Cardiac muscle cell (in vitro differentiated cells and primary cell): ENCODE data around the gene RMND5A. TPM values are rescaled to one million over a fixed set of nuclear protein-coding genes. Genes with fewer than 3 reads are reported as not detected.

Experiments used
- DNase-seq, 2 donors: peaks; one replicate each; pipeline versions ENCODE4 v3.0.0 to v3.0.0-alpha.2; 2010 to 2017; ENCODE audit warnings: low read depth in 1 of 2, low spot score in 1 of 2
- H3K27ac ChIP-seq: fragments of 200-600 bp; sonication (generic); 2 replicates; pipeline ENCODE4 v1.5.1; 2016
- H3K27me3 ChIP-seq: fragments of 200-600 bp; sonication (generic); 2 replicates; pipeline ENCODE4 v1.6.0; 2016; ENCODE audit warnings: control low read depth
- H3K36me3 ChIP-seq: fragments of 200-600 bp; sonication (generic); 2 replicates; pipeline ENCODE4 v1.5.1; 2016; ENCODE audit warnings: control low read depth
- H3K4me1 ChIP-seq: fragments of 200-600 bp; sonication (generic); 2 replicates; pipeline ENCODE4 v1.8.1; 2017; ENCODE audit warnings: low read depth, mild to moderate bottlenecking, mixed run types
- H3K4me3 ChIP-seq: fragments of 200-600 bp; sonication (generic); 2 replicates; pipeline ENCODE4 v1.5.1; 2016; ENCODE audit warnings: mild to moderate bottlenecking
- H3K9me3 ChIP-seq: fragments of 200-600 bp; sonication (generic); 2 replicates; pipeline ENCODE4 v1.5.1; 2017; ENCODE audit warnings: low read depth, mild to moderate bottlenecking, control low read depth
- CTCF ChIP-seq: IDR thresholded peaks from 2 replicates; pipeline ENCODE4 v1.5.1; 2012; ENCODE audit warnings: low read depth, mild to moderate bottlenecking, low read length
- polyA plus RNA-seq: library from polyadenylated mRNA; unstranded; fragments of >200 nt; fragmentation: Nextera tagmentation; extraction: Ambion mirVana; gene quantifications from 2 replicates; pipeline ENCODE4 v1.2.1, GENCODE V29; 2016
- total RNA-seq: library from RNA; depleted of rRNA; stranded (reverse); fragments of >200 nt; gene quantifications from 2 replicates; pipeline ENCODE4 v1.2.3, GENCODE V29; 2016

The RMND5A gene
- total and polyA plus RNA-seq, 2 experiments from 2014 or later, result 30.8 to 63.4 TPM

- Histone ChIP-seq H3K27me3 (peaks cover 93% of the 10 kb centered on the region), H3K9me3 (no peaks in the 10 kb centered on the region), H3K36me3 (no peaks in the 10 kb centered on the region), H3K4me3 (peak within 1 kb of the TSS; percentile 17), H3K27ac (no peak within 1 kb of the TSS), H3K4me1 (no peaks in the 10 kb centered on the region)
- no peak for TF ChIP-seq CTCF
- DNase-seq, result peak in 1 of 2 donors; percentile 47
Observed at GRCh38 chr2:86790676-86791572, 70.8 kb downstream of the RMND5A start, which contains the start of gene CD8A. CD8A (minus strand) TSS chr2:86790913; CDS start chr2:86790825, 88 bp downstream.

- Histone ChIP-seq H3K27me3 (peaks cover 87% of the 10 kb centered on the region), H3K4me3 (no peak overlapping the region), H3K9me3 (no peaks in the 10 kb centered on the region), H3K36me3 (no peaks in the 10 kb centered on the region), H3K4me1 (no peaks in the 10 kb centered on the region), H3K27ac (no peak overlapping the region)
- DNase-seq, result no peak
- no peak for TF ChIP-seq CTCF
Observed at GRCh38 chr2:86791573-86791972, 71.5 kb downstream of the RMND5A start.

- Histone ChIP-seq H3K9me3 (no peaks in the 10 kb centered on the region), H3K27me3 (peaks cover 68% of the 10 kb centered on the region), H3K4me3 (no peak overlapping the region), H3K4me1 (no peaks in the 10 kb centered on the region), H3K36me3 (no peaks in the 10 kb centered on the region), H3K27ac (no peak overlapping the region)
- no peak for DNase-seq
- no peak for TF ChIP-seq CTCF
Observed at GRCh38 chr2:86793752-86794151, 73.7 kb downstream of the RMND5A start.

GRCh38 chr2:86794861-86795260 lies 74.8 kb downstream of the RMND5A start:
- Histone ChIP-seq H3K27me3 (peaks cover 57% of the 10 kb centered on the region), H3K4me3 (no peak overlapping the region), H3K9me3 (no peaks in the 10 kb centered on the region), H3K4me1 (no peaks in the 10 kb centered on the region), H3K27ac (no peak overlapping the region), H3K36me3 (no peaks in the 10 kb centered on the region)
- TF ChIP-seq CTCF, result no peak
- DNase-seq, result no peak

- H3K4me3 ChIP-seq, result no peak overlapping the region
Observed at GRCh38 chr2:86800856-86801567, 80.9 kb downstream of the RMND5A start.

More at GRCh38 chr2:86800856-86801567, 80.9 kb downstream of the RMND5A start:
- Histone ChIP-seq H3K4me1 (no peaks in the 10 kb centered on the region), H3K36me3 (no peaks in the 10 kb centered on the region), H3K27ac (no peak overlapping the region), H3K9me3 (no peaks in the 10 kb centered on the region), H3K27me3 (peaks cover 11% of the 10 kb centered on the region)
- no peak for DNase-seq
- TF ChIP-seq CTCF, result no peak
